Activated naive CD4-positive, alpha-beta T cell treated with anti-CD3 and anti-CD28 coated beads, Interleukin-2, amount 50 U/mL, for 72 hours (primary cell): ENCODE measurements around the gene CCN5. TPM values are rescaled to one million over a fixed set of nuclear protein-coding genes. Genes with fewer than 3 reads are reported as not detected.

Source experiments
- total RNA-seq, 2 donors: library from RNA; stranded (reverse); gene quantifications; one replicate each; pipeline ENCODE4 v1.2.3, GENCODE V29; 2022

The CCN5 gene
- total RNA-seq, 2 donors from 2014 or later, result not detected

Other genes starting within 250 kb of the CCN5 start
- 10 to 100 TPM in 1 of 2 donors, 1 to 10 TPM in 1; 7.5 to 15.4 TPM for gene TTPAL, start 239.5 kb upstream of the CCN5 start, total RNA-seq
- gene SERINC3, start 193.3 kb upstream of the CCN5 start, total RNA-seq, result 10 to 100 TPM; 58.2 to 59.8 TPM
- 10 to 100 TPM in 1 of 2 donors, 1 to 10 TPM in 1; 2.0 to 10.5 TPM for gene PKIG, start 132.8 kb upstream of the CCN5 start, total RNA-seq
- 10 to 100 TPM; 33.4 to 54.9 TPM for gene ADA, start 63.7 kb upstream of the CCN5 start, total RNA-seq
- gene KCNK15, start 30.5 kb downstream of the CCN5 start, total RNA-seq, result under 1 TPM; 0.09 to 0.37 TPM
- under 1 TPM in 1 of 2 donors, not detected in 1; 0.18 TPM for gene RIMS4, start 95.2 kb downstream of the CCN5 start, total RNA-seq
- 100 to 1,000 TPM; 185 to 222 TPM for gene YWHAB, start 170.3 kb downstream of the CCN5 start, total RNA-seq
- 10 to 100 TPM; 63.6 to 96.7 TPM for gene PABPC1L, start 194.7 kb downstream of the CCN5 start, total RNA-seq
- gene TOMM34, start 245.0 kb downstream of the CCN5 start, total RNA-seq, result 10 to 100 TPM; 39.4 to 50.8 TPM